NCI-H345 (cell line): ENCODE data around the gene PRSS57.
"Not testable (repeated sequence)": the region's sequence is repeated elsewhere in the genome, so short reads cannot be mapped to it uniquely, and the experiment has no call there.

Experiments used
- DNase-seq: peaks from one replicate; lab custom pipeline; 2025; lab: John Stamatoyannopoulos, UW

Gene PRSS57

DNA sequence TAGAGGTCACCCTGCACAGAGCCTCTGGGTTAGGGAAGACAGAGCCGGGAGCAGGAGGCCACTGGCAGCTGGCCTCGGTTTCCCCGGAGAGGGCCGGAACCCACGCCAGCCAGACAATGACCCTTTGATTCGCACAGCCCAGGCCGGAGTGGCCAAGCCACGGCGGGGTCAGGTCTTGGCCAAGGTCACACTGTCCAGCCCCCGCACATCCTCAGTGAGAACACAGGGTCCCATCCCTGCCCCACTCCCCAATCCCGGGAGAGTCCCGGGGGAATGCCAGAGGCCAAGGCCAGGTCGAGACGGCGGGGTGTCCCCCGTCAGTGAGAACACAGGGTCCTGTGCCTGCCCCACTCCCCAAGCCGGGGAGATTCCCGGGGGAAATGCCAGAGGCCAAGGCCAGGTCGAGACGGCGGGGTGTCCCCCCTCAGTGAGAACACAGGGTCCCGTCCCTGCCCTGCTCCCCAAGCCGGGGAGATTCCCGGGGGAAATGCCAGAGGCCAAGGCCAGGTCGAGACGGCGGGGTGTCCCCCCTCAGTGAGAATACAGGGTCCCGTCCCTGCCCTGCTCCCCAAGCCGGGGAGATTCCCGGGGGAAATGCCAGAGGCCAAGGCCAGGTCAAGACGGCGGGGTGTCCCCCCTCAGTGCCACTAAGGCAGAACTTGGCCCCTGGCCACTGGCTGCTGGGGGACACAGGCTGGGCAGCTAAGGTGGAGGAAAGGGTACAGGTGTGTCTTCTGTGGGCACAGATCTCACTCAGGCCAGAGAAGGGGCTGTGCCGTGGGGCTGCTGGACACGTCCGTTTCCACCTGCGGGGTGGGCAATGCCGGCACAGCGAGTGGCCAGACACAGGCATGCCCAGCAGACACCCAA lies 20.7 kb downstream of the PRSS57 start:
- DNase-seq, result no peak

DNA sequence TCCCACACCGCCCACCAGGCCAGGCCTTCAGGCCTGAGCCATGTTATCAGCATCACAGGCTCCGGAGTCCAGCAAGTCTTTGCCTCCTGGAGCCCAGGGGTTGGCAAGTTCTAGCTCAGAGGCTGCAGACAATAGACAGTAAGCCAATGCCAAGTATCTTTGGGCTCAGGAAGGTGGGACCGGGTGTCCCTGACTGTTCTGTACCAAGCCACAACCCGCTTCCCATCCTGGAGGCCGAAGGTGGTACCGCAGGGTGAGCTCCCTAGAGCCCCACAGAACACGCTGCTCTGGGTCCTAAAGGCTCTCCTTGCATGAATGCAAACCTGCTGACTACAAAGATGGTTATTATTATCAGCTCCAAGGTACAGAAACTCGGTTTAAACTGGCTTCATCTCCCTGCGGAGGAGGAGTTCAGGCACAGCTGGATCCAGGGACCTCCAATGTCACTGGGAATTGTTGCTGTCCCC lies 24.6 kb downstream of the PRSS57 start:
- DNase-seq, result no peak

DNA sequence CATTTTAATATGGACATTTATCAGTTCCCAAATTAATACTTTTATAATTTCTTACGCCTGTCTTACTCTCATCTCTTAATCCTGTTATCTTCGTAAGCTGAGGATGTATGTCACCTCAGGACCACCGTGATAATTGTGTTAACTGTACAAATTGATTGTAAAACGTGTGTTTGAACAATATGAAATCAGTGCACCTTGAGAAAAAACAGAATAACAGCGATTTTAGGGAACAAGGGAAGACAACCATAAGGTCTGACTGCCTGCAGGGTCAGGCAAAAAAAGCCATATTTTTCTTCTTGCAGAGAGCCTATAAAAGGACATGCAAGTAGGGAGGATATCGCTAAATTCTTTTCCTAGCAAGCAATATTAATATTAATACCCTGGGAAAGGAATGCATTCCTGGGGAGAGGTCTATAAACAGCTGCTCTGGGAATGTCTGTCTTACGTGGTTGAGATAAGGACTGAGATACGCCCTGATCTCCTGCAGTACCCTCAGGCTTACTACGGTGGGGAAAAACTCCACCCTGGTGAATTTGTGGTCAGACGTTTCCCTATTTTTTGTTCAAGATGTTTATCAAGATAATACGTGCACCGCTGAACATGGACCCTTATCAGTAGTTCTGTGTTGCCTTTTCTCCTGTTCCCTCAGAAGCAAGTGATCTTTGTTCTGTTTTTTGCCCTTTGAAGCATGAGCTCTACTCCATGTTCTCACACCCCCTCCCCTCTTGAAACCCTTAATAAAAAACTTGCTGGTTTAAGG lies 26.4 kb downstream of the PRSS57 start:
- DNase-seq, result not testable (repeated sequence)

DNA sequence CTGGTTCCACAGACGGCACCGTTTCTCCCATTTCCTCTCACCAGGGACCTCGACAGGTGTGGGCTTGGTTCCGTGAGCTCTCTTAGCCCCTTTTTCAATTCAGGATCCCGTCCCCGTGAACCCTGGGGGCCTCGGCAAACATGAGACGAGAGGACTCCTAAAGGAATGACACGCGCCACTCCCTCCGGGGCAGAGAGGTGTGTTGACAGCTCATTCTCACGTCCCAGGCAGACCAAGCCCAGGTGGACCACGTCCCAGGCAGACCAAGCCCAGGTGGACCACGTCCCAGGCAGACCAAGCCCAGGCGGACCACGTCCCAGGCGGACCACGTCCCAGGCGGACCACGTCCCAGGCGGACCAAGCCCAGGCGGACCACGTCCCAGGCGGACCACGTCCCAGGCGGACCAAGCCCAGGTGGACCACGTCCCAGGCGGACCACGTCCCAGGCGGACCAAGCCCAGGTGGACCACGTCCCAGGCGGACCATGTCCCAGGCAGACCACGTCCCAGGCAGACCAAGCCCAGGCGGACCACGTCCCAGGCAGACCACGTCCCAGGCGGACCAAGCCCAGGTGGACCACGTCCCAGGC lies 28.2 kb downstream of the PRSS57 start:
- DNase-seq, result not testable (repeated sequence)

DNA sequence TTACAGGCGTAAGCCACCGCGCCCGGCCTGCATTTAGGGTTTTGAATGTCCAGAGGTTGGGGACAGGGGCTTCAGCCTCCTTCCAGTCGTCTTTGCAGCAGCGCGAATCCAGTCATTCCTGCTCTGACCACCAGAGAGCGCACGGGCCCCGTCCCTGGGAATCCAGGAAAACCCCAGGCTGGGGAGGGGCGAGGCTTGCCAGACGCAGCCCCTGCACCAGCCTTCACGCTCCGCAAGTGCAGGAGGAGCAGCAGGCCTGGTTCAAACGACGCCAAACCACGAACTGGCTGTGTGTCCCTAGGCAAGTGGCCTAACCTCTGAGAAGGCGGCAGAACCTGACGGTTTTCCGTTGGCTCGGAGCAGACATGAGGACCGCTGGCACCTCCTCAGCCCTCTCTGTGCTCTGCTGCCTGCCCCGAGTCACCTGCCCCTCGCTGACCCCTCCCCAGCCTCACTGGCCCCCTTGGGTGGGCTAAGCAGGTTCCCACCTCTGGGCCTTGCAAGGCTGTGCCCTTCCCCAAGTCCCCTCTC lies 30.3 kb downstream of the PRSS57 start:
- peak; percentile 87 for DNase-seq

DNA sequence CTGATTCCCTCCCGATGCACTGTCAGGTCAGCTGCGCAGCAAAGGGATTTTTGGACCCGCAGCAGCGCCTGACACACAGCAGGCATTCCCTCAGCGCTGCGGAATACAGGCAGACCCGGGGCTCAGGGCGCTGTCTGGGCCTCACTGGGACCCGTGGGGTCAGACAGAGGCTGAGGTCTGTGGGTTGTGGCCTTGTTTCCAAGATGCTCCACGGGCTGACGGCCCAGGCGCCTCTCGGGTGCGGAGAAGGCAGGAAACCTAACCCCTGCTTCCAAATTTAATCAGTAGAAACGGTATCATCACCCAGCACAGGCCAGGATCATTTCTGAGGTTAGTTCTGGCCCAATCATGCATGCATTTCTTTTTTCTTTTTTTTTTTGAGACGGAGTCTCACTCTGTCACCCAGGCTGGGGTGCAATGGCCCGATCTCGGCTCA lies 31.6 kb downstream of the PRSS57 start:
- no peak for DNase-seq

DNA sequence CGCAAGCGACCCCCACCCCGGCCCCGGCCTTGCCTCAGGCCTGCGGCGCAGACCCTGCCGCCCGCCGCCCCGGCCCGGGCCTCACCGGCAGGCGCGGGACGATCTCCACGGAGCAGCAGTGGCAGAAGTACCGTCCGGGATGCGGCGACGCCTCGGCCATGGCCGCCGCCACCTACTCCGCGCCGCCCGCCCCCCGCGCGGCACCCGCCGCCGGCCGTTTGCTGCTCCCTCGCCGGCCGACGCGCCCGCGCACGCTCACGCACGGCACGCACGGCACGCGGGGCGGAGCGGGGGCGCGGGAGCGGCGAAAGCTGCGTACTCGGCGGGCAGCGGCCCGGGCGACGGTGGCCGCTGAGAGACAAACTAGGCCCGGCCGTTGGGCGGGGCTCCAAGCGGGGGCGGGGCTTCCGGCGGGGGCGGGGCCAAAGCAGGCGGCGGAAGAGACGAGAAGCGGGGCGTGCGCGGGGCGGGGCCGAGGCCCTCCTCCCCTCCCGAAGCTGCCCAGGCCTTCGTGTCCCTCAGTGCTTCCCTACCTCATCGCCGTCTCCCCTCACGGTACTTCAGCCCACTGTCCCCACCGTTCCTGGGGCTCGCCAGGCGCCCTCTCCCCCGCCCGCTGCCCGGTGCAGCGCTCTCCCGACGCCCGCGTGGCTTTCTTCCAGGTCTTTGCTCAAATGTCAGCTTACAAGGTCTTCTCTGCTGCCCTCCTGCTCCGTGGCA lies 32.1 kb downstream of the PRSS57 start, which contains the start of gene RNF126:
Gene RNF126, minus strand, starts transcription at position 253 of the 720 bp plus-strand sequence. Its CDS starts 93 bp downstream, at position 160.
- DNase-seq, result peak; percentile 94

DNA sequence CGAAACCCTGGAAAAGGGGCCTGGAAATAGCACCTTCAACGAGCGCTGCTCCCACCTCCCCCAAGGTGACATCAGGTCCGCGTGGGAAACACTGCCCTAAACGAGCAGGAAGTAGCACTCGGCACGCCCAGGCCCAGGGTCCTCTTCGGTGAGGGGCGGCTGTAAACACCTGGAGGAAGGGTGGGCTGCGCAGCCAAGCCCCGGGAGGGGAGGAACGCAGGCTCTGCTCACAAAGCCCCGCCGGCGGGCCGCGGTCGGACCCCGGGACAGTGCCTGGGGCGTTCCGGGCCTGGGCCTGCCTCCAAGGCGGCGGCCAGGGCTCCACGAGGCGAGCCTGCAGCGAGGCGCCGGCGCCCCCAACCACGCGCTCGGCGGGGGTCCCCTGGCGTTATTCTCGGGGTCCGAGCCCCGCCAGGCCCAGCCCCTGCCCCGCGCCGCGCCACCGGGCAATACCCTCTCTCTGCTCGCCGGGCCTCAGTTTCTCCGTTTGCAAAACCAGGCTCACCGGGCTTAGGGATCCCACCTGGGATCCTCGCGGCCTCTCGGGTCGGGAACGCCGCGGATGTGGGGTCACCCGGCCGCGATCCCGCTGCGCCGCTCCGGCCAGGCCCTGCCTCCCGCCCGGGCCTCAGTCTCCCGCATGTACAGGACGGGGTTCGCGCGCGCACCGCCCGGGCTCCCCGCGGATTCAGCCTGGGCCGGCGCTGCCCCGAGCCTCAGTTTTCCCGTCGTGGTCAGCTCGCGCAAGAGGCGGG lies 32.9 kb downstream of the PRSS57 start:
- peak; percentile 15 for DNase-seq

DNA sequence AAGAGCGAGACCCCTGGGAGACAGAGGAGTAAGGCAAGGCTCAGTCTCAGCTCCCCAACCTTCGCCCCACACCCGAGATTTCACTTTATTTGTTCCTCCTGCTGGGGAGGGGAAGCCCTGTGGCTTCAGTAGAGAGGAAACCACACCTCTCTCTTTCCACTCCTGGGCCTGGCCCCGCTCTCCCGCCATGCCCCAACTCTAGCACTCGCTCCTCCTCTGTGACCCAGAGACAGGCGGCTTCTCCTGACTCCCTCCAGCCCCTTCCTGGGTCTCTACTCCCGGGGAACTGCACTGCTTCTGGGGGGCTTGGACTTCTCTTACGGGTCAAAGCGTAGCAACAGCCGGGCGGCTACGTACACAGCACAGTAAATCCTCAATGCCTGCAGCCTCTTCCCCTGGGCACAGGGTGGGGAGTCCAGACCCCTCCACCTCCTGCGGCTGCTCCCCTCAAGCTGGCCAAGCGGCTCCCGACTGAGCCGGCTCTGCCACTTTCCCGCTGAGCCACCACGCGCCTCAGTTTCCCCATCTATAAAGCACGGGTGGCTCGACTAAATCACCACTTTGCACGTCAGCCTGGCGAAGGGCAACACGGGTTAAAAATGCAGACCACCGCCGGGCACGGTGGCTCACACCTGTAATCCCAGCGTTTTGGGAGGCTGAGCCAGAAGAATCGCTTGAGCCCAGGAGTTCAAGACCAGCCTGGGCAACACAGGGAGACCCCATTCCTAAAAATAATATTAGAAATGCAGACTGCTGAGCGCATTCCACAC lies 33.6 kb downstream of the PRSS57 start:
- DNase-seq, result no peak

DNA sequence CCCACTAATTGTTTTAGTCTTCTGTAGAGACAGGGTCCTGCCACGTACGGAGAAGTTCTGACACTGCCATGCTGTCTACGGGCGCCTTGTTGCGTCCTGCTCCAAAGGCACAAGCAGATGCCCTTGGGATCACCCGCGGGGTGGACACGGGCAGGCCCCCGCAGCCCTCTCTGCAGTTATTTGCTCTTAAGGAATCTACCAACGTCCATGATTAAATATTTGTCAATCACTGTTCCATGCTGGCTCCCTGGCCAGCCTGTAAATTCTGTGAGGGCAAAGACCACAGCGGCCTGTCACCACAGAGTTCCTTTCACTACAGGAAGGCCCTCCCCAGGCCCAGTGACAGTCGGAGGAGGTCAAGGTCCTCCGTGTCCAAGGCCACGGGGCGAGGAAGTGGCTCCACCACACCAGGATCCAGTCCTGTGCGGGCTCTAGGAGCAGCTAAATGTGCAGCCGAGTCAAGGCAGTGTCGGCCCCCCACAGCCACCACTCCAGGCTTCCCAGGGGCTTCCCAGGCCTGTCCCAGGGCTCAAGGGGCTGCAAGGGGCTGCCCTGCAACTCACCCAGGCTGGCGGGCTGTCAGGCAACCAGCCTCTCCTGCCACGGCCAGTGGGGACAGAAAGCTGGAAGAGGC lies 34.3 kb downstream of the PRSS57 start:
- DNase-seq, result no peak

DNA sequence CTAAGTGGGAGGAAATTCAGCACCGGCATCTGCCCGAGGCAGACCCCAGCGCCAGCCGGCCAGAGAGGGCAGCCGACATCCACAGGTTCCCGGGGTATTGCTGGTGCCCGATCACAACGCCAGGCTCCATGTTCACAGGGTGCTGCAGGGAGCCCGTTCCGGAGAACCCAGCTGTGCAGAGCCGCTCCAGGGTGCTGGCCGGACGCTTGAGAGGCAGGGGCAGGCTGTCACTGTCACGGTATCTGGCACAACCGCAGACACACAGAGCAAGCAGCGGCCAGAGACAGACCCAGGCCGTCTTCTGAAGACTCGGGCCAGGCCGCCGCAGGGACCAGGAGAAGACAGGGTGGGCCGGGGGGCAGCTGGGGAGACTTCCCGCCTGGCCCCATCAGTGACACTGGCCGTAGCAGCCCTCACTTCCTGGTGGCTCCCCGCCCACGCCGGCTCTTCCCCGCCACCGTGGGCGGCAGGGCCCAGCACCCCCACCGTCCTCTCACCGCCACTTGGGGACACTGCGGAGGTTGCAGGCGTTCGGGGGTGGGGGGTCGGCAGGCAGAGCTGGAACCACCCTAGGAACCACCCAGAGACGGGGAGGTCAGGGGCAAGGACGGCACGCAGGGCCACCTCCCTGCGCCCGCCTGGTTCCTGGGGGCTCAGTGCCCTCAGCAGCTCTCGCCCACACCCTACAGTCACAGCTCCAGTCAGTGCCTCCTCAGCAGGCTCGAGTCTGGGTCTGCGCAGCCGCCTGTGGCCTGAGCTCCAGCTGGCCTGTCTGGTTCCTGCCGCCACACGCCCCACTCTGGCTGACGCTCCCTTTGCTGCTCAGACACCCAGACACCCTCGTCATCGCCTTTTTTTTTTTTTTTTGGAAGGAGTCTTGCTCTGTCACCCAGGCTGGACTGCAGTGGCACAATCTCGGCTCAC lies 36.1 kb downstream of the PRSS57 start:
- no peak for DNase-seq

DNA sequence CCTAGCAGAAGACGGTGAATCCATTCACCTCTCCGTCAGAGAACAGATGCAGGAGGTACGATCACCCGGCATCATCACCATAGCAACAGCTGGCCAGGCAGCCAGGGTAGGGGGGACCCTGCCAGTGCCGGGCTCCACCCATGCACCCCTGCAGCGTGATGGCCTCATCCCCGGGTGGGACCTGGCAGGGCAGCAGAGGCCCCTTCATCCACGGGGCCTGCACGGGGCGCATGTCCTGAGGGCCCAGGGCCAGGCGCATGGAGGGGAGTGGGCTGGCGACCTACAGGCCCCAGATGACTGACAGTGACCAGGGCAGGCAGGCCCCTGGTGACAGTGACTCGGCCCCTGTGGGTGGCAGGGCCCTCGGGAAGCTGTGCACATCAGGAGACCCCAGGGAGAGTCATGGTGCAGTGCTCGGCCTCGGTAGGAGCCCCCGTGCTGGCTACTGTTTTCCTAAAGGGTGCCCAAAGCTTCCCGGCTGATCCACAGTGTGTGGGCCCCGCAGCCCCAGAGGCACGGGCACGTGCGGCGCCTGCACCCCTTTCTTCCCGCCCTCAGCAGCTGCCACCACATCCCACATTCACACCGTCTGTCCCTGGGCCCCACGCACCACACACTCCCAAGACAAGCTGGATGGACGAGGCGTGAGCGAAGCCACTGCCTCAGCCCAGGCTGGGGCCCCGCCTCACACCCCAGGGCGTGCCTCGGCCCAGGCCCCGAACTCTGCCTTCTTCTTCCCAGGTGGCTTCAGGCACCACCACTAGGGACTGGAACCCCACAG lies 37.0 kb downstream of the PRSS57 start:
- DNase-seq, result no peak

DNA sequence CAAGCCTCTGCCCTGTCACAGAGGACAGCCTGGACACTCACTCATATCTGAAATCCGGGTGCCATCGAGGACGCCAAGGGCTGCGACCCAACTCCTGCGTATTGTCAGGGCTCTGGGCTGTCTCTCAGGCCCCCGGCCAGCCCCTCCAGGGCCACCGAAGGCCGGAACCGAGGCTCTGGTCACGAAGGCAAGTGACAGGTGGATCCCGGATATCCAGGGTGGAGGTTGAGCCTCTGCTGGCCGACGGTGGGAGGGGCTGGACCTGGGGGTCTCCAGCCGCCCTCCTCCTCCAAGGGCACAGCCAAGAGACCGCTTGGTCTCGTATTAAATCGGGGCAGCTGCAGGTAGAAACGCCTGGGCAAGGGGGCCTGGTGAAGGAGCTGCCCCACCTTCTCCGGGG lies 37.6 kb downstream of the PRSS57 start:
- DNase-seq, result no peak

DNA sequence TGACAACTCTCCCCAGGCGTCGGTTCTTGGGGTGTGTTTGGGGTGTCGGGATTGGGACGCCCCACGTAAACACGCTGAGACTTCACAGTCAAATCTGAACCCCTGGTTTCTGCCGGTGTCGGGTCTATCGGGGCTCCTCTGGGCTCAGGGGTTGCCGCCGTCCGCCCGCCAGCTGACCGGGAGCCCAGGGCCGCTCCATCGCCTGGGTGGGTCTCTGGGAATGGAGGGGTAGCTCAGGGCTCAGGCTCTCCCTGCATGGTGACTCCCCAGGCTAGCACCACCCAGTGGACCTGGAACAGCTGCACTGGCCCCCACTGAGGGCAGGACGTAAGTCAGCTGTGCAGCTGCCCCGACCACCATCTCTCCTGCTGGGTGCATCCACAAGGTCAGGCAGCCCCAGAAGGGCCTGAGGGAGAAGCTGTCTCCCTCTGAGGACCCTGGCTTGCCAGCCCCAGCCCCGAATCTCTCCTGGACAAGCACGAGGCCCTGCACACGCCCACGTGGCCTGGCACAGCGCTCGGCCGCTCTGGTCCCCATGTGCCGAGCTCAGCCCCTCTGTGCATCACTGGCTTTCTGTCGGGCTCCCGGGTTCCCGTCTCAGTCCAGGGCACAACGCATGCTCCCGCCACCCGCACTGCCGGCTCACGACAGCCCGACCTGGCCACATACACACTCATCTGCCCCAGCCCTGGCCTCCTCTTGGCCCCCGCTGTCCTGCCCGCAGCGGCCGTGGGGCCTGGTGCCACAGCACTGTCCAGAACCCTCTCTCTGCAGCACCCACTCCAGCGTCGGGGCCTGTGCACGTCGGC lies 38.3 kb downstream of the PRSS57 start:
- DNase-seq, result no peak

DNA sequence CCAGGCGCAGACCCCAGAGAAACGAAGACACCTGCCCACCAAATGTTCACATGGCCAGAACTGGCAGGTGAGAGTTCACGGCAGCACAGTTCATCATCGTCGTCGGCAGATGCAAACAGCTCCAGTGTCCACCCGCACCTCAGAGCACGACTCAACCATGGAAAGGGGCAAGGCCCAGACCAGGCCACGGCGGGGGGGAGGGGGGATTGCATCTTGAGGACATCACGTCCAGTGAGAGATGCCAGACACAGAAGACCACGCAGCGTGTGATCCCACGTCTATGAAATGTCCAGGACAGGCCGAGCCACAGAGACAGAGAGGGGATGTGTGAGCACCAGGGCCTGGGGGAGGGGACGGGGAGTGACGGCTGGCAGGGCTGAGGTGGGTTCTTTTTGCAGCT lies 39.6 kb downstream of the PRSS57 start:
- no peak for DNase-seq

DNA sequence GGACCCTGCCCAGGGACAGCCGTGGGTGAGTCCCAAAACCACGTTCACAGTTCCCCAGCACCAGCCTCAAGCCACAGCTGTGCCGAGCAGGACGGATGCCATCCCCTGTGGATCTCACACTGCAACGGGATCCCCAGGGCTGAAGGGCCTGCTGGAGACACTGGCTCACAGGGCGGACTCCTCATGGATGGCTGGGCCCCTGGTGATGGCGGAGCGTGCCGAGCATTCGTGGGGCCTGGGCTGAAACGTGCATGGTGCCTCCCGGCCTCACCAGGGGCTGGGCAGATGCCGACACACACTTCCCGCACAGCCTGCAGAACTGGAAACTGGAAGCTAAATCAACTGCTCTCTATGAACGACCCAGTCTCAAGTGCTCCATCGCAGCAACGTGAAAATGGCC lies 41.8 kb downstream of the PRSS57 start:
- no peak for DNase-seq
